ENCODE results near the gene CDA. TPM values are rescaled to one million over a fixed set of nuclear protein-coding genes. Genes with fewer than 3 reads are reported as not detected.

The CDA gene
- total RNA-seq, 1 donor from 2014 or later = 3.4 TPM

DNA sequence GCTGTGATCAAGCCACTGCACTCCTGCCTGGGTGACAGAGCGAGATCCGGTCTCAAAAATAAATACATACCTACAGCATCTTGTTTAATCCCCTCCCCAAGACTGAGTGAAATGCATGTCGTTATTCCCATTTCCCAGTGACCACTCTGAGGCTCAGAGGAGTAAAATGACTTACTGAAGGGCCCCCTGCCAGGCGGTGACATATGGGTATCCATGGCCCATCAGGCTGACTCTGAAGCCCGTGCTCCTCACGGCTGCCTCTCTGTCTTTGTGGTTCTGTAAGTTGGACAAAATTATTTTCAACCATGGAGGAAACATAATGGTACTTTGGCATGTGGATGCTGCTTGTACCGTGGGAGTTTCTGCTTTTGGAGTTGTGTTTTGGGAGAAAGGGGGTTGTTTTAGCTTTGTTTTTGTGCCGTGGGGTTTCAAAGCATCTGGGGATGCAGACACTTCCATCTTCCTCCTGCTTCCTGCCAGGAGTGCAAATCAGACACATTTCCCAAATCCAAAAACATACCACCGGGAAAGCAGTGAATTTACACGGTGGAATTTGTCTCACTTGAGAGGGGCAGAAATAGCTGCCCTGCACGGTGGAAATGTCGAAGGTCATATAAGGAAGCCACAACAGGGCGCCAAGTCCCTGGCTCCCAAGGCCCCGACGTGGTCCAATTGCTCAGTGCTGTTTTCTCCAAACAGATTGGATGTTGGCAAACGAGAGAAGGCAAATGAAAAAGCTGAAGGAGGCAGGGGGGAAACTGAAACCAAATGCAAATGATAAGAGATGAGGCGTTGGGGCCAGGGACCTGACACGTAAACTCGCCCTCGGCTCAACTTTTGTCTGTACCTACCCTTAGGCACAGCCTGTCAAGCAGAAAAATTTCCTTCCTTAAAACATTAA, 27.3 kb downstream of the CDA start:
- no peak for DNase-seq (ENCODE audit: extremely low read depth, low read depth, low spot score)

DNA sequence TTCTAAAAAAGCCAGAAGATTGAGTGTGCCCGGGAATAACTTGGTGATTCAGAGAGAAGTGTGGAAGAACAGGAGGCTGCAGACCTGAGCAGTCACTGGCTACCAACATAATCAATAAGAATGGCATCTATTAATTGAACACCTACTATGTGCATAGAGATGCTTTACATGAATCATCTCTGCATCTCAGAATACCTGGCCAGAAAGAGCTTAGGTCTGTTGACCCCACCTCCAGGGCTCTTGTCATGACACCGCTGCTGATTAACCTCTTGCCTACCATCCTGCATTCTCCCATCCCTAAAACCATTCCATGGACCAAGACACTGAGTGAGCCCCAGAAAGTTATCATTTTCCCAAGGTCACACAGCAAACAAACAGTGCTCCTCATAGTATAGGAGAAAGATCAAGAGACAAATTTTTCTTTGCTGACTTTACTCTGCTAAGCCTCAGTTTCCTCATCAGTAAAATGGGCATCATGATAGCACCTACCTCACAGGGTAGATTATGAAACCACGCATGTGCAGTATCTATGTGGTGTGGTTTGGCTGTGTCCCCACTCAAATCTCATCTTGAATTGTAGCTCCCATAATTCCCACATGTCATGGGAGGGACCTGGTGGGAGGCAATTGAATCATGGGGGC, 28.1 kb downstream of the CDA start:
- DNase-seq (ENCODE audit: extremely low read depth, low read depth, low spot score) = no peak

DNA sequence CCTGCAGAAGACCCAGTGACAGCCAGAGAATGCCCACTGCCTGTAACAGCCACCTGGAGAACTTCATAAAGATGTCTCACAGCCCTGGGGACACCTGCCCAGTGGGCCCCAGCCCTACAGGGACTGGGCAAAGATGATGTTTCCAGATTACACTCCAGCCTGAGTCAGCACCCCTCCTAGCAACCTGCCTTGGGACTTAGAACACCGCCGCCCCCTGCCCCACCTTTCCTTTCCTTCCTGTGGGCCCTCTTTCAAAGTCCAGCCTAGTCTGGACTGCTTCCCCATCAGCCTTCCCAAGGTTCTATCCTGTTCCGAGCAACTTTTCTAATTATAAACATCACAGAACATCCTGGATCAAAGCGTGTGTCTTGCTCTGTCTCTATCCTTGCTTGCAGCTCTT, 29.7 kb downstream of the CDA start:
- DNase-seq (ENCODE audit: extremely low read depth, low read depth, low spot score) = no peak

DNA sequence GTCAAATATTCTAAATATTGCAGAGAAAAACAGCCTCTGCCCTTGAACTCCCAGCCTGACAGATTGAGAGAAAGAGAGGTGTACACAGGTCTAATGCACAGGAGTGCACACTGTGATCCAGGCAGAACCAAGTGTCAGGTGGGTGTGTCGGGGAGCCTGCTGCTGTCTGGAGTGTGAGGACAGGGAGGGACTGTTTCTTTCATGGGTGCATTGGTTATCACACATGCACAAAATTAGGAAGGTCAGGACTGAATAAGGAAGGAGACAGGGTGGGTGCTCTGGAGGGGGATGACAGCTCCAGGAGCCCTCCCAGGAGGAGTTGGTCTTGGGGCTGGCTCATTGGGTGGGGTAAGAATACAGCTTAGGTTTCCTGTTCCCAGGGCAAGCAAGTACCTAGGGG, 31.1 kb downstream of the CDA start:
- no peak for DNase-seq (ENCODE audit: extremely low read depth, low read depth, low spot score)

DNA sequence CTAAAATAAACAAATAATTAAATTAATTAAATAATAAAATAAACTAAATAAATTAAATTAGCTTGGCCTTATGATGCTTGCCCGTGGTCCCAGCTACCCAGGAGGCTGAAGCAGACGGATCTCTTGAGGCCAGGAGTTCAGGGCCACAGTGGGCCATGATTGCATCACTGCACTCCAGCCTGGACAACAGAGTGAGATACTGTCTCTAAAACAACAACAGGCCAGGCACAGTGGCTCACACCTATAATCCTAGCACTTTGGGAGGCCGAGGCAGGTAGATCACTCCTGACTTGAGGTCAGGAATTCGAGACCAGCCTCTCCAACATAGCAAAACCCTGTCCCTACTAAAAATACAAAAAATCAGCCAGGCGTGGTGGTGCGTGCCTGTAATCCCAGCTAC, 32.1 kb downstream of the CDA start:
- DNase-seq (ENCODE audit: extremely low read depth, low read depth, low spot score) = no peak

DNA sequence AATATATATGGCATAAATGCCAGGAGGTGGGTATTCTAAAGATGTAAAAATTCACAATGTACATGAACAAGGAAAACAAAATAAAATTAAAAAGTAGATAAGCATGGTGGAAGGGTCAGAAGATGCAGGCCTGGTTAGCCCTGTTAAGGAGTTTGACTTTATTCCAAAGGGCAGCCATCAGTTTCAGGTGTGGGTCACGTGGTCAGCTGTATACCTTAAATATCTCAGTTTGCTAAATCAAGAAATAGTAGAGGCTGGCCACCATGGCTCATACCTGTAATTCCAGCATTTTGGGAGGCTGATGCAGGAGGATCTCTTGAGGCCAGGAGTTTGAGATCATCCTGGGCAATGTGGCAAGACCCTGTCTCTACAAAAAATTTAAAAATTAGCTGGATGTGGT, 35.8 kb downstream of the CDA start:
- no peak for DNase-seq (ENCODE audit: extremely low read depth, low read depth, low spot score)

DNA sequence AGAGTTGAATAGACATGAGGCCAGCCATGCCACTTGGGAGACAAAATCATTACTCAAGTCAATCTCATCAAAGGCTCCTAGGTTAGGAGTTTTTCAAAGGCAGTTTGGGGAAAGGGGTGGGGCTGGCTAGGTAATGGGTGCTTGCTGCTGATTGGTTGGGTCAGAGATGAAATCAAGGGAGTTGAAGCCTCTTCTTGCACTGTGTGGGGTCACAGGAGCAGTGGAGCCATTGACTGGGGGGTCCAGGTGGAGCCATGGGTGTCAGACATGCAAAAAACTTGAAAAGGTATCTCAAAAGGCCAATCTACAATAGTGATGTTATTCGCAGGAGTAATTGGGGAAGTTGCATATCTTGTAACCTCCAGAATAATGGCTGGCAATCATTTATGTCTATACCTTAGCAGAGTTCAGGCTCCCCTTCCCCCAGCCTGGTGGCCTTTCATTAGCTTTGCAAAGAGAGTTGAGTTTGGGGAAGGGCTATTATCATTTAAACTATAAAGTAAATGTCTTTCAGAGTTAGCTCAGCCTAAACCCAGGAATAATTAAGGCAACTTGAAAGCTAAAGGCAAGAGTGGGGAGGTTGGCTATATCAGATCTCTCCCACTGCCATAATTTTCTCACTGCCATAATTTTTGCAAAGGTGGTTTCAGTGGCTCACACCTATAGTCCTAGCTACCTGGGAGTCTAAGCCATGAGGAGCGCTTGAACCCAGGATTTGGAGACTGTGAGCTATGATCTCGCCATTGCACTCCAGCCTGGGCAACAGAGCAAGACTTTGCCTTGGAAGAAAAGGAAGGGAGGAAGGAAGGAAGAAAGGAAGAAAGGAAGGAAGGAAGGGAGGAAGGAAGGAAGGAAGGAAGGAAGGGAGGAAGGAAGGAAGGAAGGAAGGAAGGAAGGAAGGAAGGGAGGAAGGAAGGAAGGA, 36.5 kb downstream of the CDA start:
- DNase-seq (ENCODE audit: extremely low read depth, low read depth, low spot score) = no peak

DNA sequence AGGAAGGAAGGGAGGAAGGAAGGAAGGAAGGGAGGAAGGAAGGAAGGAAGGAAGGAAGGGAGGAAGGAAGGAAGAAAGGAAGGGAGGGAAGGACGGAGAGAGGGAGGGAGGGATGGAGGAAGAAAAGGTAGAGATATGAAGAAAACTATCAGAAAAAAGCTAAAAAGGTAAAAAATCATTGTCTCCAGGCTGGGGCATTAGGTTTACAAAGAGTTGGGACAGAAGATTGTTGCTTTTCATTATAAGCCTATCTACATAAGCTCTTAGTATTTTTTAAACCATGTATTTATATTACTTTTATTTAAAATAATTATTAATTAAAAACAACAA, 37.2 kb downstream of the CDA start:
- DNase-seq (ENCODE audit: extremely low read depth, low read depth, low spot score) = no peak

DNA sequence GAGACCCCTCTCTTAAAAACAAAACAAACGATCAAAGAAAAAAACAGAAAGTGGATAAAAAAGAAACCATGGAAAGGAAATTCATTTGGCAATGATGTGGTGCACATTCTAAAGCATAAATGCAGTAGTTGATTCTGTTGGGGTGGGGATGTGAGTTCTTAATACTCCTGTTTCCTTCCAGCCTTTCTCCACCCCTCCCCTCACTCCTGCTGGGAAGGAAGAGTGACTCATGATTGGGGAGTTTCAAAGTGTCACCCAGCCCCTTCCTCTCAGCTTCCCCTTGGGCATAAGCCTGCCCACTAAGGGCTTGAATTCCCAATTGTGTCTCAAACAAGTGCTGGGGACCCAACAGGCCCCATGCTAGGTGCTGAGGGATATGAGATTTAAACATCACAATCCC, 37.6 kb downstream of the CDA start:
- DNase-seq (ENCODE audit: extremely low read depth, low read depth, low spot score) = no peak

DNA sequence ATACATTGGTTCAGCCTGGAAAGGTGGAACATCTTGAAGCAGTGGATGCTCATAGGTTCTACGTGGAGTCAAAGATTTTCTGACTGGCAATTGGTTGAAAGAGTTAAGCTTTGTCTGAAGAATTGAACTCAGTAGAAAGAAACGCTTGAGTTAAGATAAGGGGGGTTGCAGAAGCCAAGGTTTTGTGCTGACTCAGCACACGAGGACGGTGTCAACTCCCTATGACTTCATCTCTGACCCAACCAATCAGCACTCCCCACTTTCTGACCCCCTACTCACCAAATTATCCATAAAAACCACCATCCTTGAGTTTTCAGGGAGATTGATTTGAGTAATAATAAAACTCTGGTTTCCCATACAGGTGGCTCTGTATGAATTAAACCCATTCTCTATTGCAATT, 41.8 kb downstream of the CDA start:
- no peak for DNase-seq (ENCODE audit: extremely low read depth, low read depth, low spot score)

DNA sequence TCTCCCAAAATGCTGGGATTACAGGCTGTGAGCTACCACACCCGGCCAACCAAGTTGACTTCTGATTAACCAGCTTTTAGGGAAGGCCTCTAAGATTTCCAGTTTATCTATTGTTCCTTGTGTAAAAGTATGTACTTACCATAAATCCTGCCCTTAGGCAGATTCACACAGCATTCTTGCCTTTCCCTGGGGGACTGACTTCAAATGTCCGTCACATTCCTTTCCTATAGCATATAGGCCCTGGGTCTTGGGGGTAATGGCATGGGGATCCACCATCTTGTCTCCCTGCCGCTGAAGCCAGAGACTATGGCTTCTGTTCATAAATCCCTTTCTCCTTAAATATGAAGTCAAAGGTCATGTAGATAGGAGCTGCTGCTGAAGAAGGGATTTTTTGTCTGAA, 43.5 kb downstream of the CDA start:
- DNase-seq (ENCODE audit: extremely low read depth, low read depth, low spot score) = no peak

DNA sequence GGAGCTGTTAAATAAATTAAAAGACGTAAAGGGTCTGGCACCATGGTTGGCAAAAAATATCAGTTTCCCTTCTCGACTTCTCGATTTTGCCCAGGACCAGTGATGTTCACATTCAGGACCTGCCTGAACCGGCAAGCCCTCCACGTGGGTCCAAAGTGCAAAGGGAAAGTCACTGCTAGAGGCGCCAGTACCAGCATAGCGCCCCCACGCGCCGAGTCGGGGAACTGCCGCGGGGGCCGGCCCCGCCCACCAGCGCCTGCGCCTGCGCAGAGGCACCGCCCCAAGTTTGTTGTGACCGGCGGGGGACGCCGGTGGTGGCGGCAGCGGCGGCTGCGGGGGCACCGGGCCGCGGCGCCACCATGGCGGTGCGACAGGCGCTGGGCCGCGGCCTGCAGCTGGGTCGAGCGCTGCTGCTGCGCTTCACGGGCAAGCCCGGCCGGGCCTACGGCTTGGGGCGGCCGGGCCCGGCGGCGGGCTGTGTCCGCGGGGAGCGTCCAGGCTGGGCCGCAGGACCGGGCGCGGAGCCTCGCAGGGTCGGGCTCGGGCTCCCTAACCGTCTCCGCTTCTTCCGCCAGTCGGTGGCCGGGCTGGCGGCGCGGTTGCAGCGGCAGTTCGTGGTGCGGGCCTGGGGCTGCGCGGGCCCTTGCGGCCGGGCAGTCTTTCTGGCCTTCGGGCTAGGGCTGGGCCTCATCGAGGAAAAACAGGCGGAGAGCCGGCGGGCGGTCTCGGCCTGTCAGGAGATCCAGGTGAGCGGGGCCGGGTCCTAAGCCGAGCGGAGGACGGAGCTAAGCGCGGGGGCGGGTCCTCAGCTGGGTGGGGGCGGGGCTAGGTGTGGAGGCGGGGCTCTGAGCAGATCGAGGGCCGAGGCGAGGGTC, 44.5 kb downstream of the CDA start, which contains the start of gene PINK1:
Gene PINK1 (plus strand): TSS at position 269 of the 875 bp plus-strand sequence. CDS start 91 bp downstream, at position 360.
- no peak for DNase-seq (ENCODE audit: extremely low read depth, low read depth, low spot score)

DNA sequence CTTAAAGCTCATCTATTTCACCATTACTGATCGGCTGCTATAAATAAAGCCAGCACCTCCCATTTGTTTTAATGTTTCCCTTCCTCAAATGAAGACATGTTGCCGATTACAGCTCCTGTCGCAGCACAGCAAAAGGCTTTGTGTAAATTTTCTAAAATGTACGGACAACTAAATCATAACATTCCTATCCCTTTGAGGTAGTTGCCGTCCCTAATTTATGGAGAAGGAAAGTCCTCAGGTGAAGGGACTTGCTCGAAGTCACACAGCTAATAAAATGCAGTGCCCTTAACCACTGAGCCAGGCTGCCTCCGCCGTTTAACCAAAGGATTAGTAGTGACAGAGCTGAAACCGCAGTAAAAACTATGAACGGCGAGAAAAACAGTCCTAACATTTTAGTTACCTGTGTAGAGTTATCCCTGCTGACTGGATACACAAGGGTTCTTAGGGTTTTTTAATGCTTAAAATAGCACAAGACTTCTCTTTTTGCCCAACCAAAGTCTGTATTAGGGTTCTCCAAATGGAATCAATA, 45.2 kb downstream of the CDA start:
- DNase-seq (ENCODE audit: extremely low read depth, low read depth, low spot score) = no peak

DNA sequence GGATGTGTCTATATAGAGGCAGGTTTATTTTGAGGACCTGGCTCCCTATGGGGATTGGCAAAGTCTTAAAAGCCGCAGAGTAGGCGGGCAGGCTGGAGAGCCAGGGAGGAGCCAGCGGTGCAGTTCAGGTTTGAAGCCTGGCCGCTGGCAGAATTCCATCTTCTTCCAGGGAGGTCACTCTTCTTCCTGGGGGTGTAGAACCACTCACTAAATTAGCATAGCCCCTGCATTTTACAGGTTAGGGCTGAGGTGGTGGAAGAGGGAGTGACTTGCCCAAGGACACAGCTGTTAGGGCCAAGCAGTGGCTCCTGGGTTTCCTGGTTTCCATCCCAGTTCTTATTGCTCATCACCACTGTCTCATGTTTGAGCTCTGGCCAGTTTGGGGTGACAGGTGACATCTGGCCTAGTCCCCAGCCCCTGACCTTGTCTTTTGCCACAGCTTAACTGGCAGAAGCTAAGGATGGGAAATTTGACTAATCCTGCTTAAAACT, 45.7 kb downstream of the CDA start:
- DNase-seq (ENCODE audit: extremely low read depth, low read depth, low spot score) = no peak

DNA sequence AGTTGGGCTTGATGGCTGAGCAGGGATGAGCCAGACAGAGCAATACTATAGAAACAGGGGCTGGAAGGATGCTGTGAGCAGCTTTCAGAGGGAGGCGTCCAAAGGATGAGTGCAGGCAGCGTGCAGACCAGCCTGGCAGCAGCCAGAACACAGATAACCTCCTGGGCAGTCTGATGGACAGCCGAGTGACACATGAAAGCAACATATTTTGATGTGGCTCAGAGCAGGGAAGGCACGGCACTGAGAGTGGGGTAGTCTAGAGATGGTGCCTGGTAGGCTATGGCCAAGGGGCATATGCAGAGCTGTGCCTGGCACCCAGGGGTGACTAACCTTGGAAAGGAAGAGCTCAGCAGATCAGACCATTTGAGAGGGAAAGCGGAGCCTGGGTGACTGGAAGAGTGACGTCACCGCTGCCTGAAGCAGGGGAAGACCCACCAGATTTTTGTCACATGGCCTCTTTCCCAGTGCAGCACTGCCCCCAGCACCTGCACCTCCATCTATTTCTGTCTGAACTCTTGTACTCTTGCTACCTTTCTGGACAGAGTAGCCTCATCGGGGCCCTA, 48.0 kb downstream of the CDA start:
- DNase-seq (ENCODE audit: extremely low read depth, low read depth, low spot score) = no peak

DNA sequence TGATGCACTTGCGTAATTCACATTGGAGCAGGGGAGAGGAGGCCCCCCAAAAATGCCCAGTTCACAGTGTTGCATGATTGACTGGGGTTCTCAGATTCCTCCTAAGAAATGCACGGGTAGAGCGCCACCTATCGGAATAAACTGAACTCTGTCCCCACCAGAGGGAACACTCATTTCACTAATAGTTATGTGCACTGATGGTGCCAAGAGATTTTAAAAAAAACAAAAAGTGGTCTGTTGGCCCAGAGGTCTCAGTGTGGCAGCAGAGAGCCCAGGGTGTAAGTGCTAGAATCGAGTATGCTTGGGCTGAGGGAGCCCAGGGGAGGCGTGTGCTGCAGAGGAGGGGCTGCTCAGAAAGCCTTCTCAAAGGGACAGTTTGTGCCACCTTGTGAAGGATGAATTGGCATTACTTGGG, 51.3 kb downstream of the CDA start:
- peak; percentile 37 for DNase-seq (ENCODE audit: extremely low read depth, low read depth, low spot score)

DNA sequence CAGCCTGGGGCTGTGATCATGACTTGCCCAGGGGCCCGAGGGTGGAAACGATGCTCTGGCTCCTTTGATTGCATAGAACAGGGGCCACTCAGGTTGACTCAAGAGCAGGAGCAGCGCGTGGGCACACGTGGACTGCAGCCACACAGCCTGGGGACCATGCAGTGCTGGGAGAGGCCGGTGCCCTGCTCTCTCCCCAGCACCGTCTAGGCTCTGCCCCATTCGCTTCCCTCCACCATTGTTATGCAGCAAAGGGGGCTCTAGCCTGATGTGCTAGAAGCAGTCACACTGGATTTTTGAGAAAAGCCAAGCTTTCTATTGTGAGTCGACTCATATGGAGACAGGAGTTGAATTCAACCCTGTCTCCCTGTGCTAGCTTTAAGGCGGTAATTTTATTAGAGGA, 53.1 kb downstream of the CDA start:
- no peak for DNase-seq (ENCODE audit: extremely low read depth, low read depth, low spot score)

DNA sequence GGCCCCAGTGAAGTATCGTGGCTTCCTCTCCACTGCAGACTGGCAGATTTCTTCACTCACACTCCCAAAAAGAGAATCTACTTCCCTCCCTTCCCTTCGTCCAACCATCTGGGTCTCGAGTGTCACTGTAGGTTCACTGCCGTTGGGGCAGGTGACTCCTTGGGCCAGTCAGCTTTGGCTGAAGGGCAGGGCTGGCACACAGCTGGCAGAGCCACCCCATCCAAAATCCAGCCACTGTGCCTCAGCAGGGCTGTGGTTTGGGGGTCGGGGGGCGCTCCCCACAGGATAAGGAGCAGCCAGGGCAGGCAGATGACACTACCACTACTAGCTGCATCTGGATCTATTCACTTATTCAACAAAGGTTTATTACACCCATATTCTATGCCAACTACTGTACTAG, 54.2 kb downstream of the CDA start:
- DNase-seq (ENCODE audit: extremely low read depth, low read depth, low spot score) = no peak

DNA sequence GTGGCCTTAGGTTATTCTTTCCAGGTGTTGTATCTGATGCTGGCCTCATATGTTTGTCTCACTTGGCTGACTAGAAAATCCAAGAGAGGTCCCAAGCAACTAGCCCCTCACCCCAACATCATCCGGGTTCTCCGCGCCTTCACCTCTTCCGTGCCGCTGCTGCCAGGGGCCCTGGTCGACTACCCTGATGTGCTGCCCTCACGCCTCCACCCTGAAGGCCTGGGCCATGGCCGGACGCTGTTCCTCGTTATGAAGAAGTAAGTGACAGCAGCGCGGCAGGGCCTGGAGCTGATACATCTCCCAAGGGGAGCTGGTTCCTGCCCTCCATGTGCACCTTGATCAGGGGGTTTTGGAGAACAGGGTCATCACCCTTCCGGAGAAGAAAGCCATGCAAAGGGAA, 55.5 kb downstream of the CDA start:
- DNase-seq (ENCODE audit: extremely low read depth, low read depth, low spot score) = no peak

DNA sequence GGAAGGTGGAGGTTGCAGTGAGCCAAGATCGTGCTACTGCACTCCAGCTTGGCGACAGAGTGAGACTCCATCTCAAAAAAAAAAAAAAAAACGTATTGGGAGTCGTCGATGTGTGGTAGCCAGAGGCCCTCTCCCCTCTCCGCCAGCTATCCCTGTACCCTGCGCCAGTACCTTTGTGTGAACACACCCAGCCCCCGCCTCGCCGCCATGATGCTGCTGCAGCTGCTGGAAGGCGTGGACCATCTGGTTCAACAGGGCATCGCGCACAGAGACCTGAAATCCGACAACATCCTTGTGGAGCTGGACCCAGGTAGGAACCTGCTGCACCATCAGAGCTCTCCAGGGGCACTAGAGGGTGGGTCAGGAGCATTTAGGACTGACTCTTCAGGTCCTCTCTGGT, 56.5 kb downstream of the CDA start:
- DNase-seq (ENCODE audit: extremely low read depth, low read depth, low spot score) = no peak
